ENCODE data around the gene RFX1. TPM values are rescaled to one million over a fixed set of nuclear protein-coding genes. Genes with fewer than 3 reads are reported as not detected.

RFX1 gene
- total RNA-seq, 1 donor from 2014 or later, result 15.2 TPM

- intact Hi-C loops (cut with micrococcal nuclease), result no loop called here
Measured at GRCh38 chr19:13985771-13986347, 20.3 kb downstream of the RFX1 start.

GRCh38 chr19:13984875-13985741 lies 21.0 kb downstream of the RFX1 start:
- Histone ChIP-seq H3K4me3 (no peak overlapping the region), H3K27me3 (ENCODE audit: low read depth) (no peaks in the 10 kb centered on the region), H3K4me1 (peaks cover 33% of the 10 kb centered on the region), H3K36me3 (peaks cover 12% of the 10 kb centered on the region), H3K9me3 (replicated peaks) (no peaks in the 10 kb centered on the region), H3K27ac (replicated peaks) (peak overlapping the region; percentile 92)
- no peak for TF ChIP-seq CTCF (IDR thresholded peaks at IDR 0.05; ENCODE audit: borderline replicate concordance)
- DNase-seq, result no peak
- intact Hi-C loops (cut with micrococcal nuclease), result no loop called here

More at GRCh38 chr19:13985771-13986347, 20.3 kb downstream of the RFX1 start:
- no peak for DNase-seq
- Histone ChIP-seq H3K4me3 (peak overlapping the region; percentile 43), H3K36me3 (peaks cover 15% of the 10 kb centered on the region), H3K27ac (replicated peaks) (peak overlapping the region; percentile 92), H3K27me3 (ENCODE audit: low read depth) (no peaks in the 10 kb centered on the region), H3K4me1 (peaks cover 33% of the 10 kb centered on the region), H3K9me3 (replicated peaks) (no peaks in the 10 kb centered on the region)
- TF ChIP-seq CTCF (IDR thresholded peaks at IDR 0.05; ENCODE audit: borderline replicate concordance), result no peak

- Histone ChIP-seq H3K36me3 (peaks cover 12% of the 10 kb centered on the region), H3K27me3 (ENCODE audit: low read depth) (no peaks in the 10 kb centered on the region), H3K4me3 (no peak overlapping the region), H3K9me3 (replicated peaks) (no peaks in the 10 kb centered on the region), H3K4me1 (peaks cover 39% of the 10 kb centered on the region), H3K27ac (replicated peaks) (no peak overlapping the region)
- no peak for DNase-seq
- TF ChIP-seq CTCF (IDR thresholded peaks at IDR 0.05; ENCODE audit: borderline replicate concordance), result no peak
- intact Hi-C loops (cut with micrococcal nuclease), result no loop called here
Measured at GRCh38 chr19:13984186-13984585, 21.9 kb downstream of the RFX1 start.

GRCh38 chr19:13983213-13983889 lies 22.8 kb downstream of the RFX1 start:
- H3K4me3 ChIP-seq, result no peak overlapping the region
- peaks cover 47% of the 10 kb centered on the region for H3K4me1 ChIP-seq
- intact Hi-C loops (cut with micrococcal nuclease), result no loop called here
- no peak overlapping the region for H3K27ac ChIP-seq (replicated peaks)
- DNase-seq, result no peak
- no peaks in the 10 kb centered on the region for H3K9me3 ChIP-seq (replicated peaks)
- TF ChIP-seq CTCF (IDR thresholded peaks at IDR 0.05; ENCODE audit: borderline replicate concordance), result no peak
- no peaks in the 10 kb centered on the region for H3K27me3 ChIP-seq (ENCODE audit: low read depth)
- H3K36me3 ChIP-seq, result peaks cover 12% of the 10 kb centered on the region

GRCh38 chr19:13982773-13983172 lies 23.3 kb downstream of the RFX1 start:
- no peak overlapping the region for H3K4me3 ChIP-seq
- no peak for DNase-seq
- no peaks in the 10 kb centered on the region for H3K9me3 ChIP-seq (replicated peaks)
- H3K27me3 ChIP-seq (ENCODE audit: low read depth), result no peaks in the 10 kb centered on the region
- TF ChIP-seq CTCF (IDR thresholded peaks at IDR 0.05; ENCODE audit: borderline replicate concordance), result no peak
- peaks cover 12% of the 10 kb centered on the region for H3K36me3 ChIP-seq
- H3K4me1 ChIP-seq, result peaks cover 47% of the 10 kb centered on the region
- intact Hi-C loops (cut with micrococcal nuclease), result no loop called here
- no peak overlapping the region for H3K27ac ChIP-seq (replicated peaks)
